GM19397 (cell line): ENCODE data around the gene MEIOSIN.

Experiments
- ATAC-seq: cut with Tn5 transposase; IDR thresholded peaks from one replicate; pipeline ENCODE4 v1.9.1; 2021; ENCODE audit warnings: mild to moderate bottlenecking, moderate library complexity; ENCODE audit not compliant: unreplicated experiment

MEIOSIN gene

GRCh38 chr19:45764945-45765701, 31.9 kb downstream of the MEIOSIN start:
- no peak for ATAC-seq

GRCh38 chr19:45765702-45766295, 32.6 kb downstream of the MEIOSIN start:
- no peak for ATAC-seq

DNA sequence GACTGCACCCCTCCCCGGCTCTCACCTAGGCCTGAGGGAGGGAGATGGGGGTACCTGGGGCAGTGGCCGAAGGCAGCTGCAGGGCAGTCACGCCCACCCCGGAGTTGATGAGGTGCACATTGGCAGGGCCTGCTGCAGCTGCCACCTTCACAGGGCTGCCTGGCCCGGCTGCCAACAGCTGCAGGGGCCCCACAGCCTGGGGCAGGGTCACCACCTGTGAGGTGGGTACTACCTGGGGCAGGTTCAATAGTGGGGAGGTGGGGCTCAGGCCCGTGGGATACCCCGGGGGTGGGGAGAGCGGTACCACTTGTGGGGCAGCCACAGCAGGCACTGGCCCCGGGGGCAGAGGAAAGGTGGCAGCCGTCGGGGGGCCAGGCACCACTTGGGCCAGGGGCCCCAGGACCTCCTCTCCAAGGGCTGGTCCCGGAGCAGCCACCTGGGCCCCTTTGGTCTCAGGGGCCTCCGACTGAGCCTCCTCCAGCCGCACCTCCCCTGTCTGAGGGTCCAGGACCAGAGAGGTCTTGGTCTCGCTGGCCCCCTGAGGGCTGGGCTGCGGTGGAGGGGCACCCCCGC, 33.1 kb downstream of the MEIOSIN start:
- no peak for ATAC-seq

GRCh38 chr19:45766869-45767346, 33.7 kb downstream of the MEIOSIN start:
- ATAC-seq, result no peak

GRCh38 chr19:45767410-45767880, 34.2 kb downstream of the MEIOSIN start:
- ATAC-seq, result no peak

DNA sequence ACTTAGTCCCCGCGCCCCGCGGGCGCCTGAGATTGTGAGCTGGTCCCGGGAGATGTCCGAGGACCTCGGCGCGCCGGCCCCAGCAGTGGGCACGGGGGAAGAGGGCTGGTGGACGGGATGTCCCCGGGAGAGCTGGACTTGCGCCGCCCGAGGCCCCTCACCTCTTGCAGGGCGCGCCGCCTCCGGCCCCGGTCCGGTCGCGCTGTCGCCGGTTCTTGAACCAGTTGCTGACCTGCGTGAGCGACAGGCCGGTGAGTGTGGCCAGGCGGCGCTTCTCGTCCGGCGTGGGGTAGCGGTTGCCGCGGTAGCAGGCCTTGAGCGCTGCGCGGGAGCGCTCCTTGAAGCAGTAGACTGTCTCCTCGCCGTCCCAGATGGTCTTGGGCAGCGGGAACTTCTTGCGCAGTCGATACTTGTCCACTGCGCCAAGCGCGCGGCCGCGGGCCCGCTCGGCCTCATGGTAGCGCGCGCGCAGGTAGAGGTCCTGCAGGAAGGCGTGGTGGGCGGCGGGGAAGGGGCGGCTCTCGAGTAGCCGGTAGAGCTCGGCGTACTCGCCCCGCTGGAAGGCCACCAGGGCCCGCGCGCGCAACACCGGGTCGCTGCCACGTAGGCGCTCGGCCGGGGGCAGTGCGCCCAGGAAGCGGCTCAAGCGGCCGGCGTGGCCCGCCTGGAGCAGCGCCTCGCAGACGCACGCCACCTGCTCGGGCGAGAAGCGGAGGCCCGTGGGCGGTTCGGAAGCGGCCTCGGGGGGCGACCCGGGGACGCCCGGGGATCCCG, 34.8 kb downstream of the MEIOSIN start:
- no peak for ATAC-seq

GRCh38 chr19:45768655-45768983, 35.4 kb downstream of the MEIOSIN start:
- ATAC-seq, result no peak

DNA sequence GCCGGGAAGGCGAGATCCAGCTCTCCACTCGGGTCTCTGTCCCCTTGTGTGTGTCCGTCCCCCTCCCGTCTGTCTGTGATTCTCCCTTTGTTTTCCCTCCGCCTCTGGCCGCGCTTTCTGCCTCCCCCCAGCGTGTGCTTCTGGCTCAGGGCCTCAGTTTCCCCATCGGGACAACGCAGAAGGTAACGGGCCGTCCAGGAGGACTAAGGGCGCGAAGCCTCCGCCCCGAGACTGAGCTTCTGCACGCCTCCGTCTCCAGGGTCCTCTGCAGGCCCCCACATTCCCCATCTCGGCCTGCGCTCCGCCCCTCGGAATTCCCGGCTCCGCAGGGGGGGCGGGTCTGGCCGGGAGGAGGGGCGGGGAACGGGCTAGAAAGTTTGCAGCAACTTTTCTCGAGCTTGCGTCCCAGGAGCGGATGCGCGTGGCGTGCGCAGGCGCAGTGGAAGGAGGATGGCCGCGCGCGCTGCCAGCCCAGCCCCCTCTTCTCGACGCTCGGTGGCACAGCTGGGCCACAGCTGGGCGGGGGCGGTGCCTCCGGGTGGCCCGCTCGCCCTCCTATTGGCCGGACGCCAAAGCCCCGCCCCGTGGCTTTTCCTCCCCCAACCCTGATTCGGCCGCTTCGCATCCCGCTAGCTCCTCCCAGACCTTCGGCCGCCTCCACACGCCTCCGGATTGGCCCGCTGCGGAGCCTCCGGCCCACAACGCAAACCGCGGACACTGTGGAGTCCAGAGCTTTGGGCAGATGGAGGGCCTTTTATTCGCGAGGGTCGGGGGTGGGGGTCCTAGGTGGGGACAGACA, 35.9 kb downstream of the MEIOSIN start, which contains the start of gene SIX5:
Gene SIX5 (minus strand): TSS at position 269 of the 799 bp plus-strand sequence. CDS start 408 bp downstream, outside the sequence.
- ATAC-seq, result peak; percentile 57

DNA sequence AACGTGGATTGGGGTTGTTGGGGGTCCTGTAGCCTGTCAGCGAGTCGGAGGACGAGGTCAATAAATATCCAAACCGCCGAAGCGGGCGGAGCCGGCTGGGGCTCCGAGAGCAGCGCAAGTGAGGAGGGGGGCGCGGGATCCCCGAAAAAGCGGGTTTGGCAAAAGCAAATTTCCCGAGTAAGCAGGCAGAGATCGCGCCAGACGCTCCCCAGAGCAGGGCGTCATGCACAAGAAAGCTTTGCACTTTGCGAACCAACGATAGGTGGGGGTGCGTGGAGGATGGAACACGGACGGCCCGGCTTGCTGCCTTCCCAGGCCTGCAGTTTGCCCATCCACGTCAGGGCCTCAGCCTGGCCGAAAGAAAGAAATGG, 36.6 kb downstream of the MEIOSIN start:
- no peak for ATAC-seq

- peak; percentile 43 for ATAC-seq
These were observed 37.2 kb downstream of the MEIOSIN start for GRCh38 chr19:45770192-45771101.

GRCh38 chr19:45771311-45771933, 38.2 kb downstream of the MEIOSIN start:
- no peak for ATAC-seq

DNA sequence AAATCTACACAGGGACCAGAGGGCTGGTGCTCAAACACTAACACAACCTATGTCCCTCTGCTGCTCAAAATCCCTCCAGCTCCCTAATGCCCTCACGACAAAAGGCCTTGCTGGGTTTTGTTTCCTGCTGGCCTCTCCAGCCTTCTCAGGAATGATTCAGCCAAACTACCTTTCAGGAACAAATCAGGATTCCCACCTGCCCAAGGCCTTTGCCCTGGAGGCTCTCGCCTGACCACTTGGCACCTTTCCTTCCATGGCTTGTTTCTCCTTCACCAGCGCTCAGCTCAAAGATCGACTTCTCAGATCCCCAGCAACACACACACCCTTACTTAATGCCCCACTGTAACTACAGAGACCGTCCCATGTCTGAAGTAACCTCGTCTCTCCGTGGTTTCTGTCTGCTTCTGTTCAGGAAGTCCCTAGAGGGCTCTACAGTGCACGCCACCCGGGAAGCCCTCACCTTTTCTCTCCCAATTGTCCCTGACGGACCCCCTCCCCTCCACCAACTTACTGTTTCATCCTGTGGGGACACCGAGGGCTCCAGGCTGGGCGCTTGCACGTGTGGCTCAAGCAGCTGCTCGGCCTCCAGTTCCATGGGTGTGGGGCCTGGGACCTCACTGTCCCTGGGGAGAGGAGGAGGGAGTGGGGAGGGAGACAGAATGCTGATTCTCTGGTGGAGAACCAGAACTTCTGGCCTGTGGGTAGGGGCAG, 39.0 kb downstream of the MEIOSIN start:
- no peak for ATAC-seq

GRCh38 chr19:45772912-45773311, 39.7 kb downstream of the MEIOSIN start:
- ATAC-seq, result no peak

- no peak for ATAC-seq
These were observed 40.1 kb downstream of the MEIOSIN start for GRCh38 chr19:45773384-45773783.

GRCh38 chr19:45774765-45775164, 41.5 kb downstream of the MEIOSIN start:
- ATAC-seq, result no peak

- ATAC-seq, result no peak
These were observed 44.2 kb downstream of the MEIOSIN start for GRCh38 chr19:45777395-45777961.

DNA sequence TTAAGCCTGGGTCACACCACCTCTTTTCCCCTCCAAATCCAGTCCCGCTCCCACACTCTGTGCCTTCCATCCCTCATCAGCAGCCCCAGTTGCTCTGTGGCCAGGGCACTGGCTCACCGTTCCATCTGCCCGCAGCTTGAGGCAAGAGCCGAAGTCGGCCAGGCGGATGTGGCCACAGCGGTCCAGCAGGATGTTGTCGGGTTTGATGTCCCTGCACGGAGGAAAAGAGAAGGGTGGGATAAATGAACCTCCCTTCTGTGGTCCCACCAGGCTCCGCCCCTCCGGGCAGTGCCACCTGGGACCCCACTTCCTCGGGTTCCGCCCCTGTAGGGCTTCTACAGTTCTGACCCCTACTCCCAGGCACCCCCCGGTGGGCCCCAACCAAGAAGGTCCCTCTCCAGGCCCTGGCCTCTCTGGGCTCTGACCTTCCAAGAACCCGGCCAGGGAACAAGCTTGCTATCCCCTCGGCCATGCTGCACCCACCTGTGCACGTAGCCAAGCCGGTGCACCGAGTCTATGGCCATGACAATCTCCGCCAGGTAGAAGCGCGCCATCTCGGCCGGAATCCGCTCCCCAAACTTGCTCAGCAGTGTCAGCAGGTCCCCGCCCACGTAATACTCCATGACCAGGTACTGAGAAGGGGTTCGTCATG, 44.9 kb downstream of the MEIOSIN start:
- ATAC-seq, result no peak
